ENCODE results near the gene ACTR1B.

DNA sequence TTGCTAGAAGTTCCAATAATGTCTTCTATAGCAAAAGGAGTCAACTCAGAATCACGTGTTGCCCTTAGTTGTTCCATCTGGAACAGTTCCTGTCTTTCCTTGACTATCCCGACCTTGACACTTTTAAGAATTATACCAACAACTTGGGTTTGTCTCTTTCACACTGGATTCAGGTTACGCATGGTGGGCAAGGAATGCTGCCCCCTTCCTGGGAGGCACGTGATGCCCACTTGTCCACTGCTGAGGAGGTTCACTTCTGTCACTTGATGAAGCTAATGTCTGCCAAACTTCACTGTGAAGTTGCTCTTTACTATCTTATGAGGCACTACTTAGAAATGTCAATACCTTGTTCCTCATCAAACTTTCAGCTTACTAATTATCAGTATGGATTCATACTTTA is 12.7 kb downstream of the ACTR1B start:
- TF ChIP-seq, protein P1, sequence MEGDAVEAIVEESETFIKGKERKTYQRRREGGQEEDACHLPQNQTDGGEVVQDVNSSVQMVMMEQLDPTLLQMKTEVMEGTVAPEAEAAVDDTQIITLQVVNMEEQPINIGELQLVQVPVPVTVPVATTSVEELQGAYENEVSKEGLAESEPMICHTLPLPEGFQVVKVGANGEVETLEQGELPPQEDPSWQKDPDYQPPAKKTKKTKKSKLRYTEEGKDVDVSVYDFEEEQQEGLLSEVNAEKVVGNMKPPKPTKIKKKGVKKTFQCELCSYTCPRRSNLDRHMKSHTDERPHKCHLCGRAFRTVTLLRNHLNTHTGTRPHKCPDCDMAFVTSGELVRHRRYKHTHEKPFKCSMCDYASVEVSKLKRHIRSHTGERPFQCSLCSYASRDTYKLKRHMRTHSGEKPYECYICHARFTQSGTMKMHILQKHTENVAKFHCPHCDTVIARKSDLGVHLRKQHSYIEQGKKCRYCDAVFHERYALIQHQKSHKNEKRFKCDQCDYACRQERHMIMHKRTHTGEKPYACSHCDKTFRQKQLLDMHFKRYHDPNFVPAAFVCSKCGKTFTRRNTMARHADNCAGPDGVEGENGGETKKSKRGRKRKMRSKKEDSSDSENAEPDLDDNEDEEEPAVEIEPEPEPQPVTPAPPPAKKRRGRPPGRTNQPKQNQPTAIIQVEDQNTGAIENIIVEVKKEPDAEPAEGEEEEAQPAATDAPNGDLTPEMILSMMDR (IDR thresholded peaks at IDR 0.05; ENCODE audit: low read length) = no peak
- TF ChIP-seq EZH2 (IDR thresholded peaks at IDR 0.05; ENCODE audit: borderline replicate concordance, low read length) = no peak
